Ishikawa (cell line): ENCODE results near the gene FAM124A.

Experiments used
- CEBPB ChIP-seq: IDR thresholded peaks from 2 replicates; pipeline ENCODE4 v1.6.1; 2012
- CREB1 ChIP-seq: IDR thresholded peaks from 2 replicates; pipeline ENCODE4 v1.6.1; 2012; ENCODE audit warnings: low read depth
- EGR1 ChIP-seq: IDR thresholded peaks from 2 replicates; pipeline ENCODE4 v1.6.1; 2012
- EP300 ChIP-seq: IDR thresholded peaks from 2 replicates; pipeline ENCODE4 v1.6.1; 2012; ENCODE audit warnings: borderline replicate concordance
- FOXM1 ChIP-seq: IDR thresholded peaks from 2 replicates; pipeline ENCODE4 v1.6.1; 2012; ENCODE audit warnings: low read depth, borderline replicate concordance
- NFIC ChIP-seq: IDR thresholded peaks from 2 replicates; pipeline ENCODE4 v1.6.1; 2012
- RAD21 ChIP-seq: IDR thresholded peaks from 2 replicates; pipeline ENCODE4 v1.6.1; 2012; ENCODE audit warnings: low read depth
- TAF1 ChIP-seq: IDR thresholded peaks from 2 replicates; pipeline ENCODE4 v1.6.1; 2012; ENCODE audit warnings: low read depth, mild to moderate bottlenecking
- TCF12 ChIP-seq: IDR thresholded peaks from 2 replicates; pipeline ENCODE4 v1.6.1; 2012; ENCODE audit warnings: low read depth
- TEAD4 ChIP-seq: IDR thresholded peaks from 2 replicates; pipeline ENCODE4 v1.6.1; 2012
- YY1 ChIP-seq: IDR thresholded peaks from 2 replicates; pipeline ENCODE4 v1.6.1; 2012; ENCODE audit warnings: low read depth
- ZBTB7A ChIP-seq: IDR thresholded peaks from 2 replicates; pipeline ENCODE4 v1.6.1; 2012; ENCODE audit warnings: low read depth
- TF ChIP-seq, protein P1 (sequence below): IDR thresholded peaks from 2 replicates; pipeline ENCODE4 v1.6.1; 2012
- TF ChIP-seq, protein P2 (sequence below): IDR thresholded peaks from 2 replicates; pipeline ENCODE4 v1.6.1; 2012
- TF ChIP-seq, protein P3 (sequence below): IDR thresholded peaks from 2 replicates; pipeline ENCODE4 v1.6.1; 2012; ENCODE audit warnings: low read depth, mild to moderate bottlenecking

FAM124A gene

DNA sequence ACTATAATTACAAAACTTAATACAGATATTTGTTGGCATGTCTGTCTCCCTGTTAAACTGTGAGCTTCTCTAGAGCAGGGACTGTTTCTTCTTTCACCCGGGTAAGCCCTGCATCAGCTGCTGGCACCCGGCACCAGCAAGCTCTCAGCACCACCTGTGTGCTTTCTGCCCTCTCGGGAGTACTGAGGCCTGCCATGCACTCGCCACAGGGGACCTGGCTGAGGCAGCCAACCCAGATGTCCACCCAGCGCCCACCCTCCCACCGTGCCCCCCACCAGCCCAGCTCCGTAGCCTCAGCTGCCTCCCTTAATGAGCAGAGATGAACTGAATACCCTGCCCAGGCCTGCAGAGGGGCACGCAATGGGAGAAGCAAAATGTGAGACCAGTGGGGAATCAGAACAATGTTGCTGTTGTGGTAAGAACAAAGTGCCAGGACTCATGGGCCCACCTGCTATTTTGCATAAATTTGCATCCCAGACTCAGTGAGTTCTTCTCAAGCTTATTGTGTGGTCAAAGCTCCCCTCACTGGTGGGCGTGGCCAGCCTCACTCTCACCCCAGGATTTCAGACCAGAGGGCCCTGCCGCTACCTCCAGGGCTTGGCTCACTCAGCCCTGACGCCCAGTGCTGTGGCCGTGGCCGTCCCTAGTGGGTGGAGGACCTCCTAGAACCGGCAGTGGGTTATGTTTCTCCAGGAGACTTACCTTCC lies 102.7 kb downstream of the FAM124A start:
- no peak for TF ChIP-seq TCF12
- TF ChIP-seq, protein P1, sequence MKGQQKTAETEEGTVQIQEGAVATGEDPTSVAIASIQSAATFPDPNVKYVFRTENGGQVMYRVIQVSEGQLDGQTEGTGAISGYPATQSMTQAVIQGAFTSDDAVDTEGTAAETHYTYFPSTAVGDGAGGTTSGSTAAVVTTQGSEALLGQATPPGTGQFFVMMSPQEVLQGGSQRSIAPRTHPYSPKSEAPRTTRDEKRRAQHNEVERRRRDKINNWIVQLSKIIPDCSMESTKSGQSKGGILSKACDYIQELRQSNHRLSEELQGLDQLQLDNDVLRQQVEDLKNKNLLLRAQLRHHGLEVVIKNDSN, result no peak
- TF ChIP-seq NFIC, result no peak
- TF ChIP-seq EGR1, result no peak
- TF ChIP-seq TAF1, result no peak
- TF ChIP-seq ZBTB7A, result no peak
- TF ChIP-seq, protein P2, sequence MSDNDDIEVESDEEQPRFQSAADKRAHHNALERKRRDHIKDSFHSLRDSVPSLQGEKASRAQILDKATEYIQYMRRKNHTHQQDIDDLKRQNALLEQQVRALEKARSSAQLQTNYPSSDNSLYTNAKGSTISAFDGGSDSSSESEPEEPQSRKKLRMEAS, result no peak
- no peak for TF ChIP-seq EP300

DNA sequence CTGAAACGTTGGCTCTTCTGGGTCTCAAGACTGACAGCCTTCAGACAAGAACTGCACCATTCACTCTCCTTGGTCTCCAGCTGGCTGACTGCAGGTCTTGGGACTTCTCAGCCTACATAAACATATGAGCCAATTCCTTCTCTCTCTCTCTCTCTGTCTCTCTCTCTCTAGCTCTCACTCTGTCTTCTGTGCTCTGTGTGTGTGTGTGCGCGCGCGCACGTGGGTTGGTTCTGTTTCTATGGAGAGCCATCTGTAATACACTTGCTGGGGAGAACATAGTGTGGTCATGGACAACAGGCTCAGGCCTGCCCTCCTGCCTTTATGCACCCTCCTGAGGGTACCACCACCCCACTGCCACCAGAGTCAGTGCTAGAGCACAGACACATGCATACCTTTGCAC lies 103.6 kb downstream of the FAM124A start:
- no peak for TF ChIP-seq TCF12
- TF ChIP-seq, protein P1, result no peak
- no peak for TF ChIP-seq EGR1
- TF ChIP-seq, protein P3, sequence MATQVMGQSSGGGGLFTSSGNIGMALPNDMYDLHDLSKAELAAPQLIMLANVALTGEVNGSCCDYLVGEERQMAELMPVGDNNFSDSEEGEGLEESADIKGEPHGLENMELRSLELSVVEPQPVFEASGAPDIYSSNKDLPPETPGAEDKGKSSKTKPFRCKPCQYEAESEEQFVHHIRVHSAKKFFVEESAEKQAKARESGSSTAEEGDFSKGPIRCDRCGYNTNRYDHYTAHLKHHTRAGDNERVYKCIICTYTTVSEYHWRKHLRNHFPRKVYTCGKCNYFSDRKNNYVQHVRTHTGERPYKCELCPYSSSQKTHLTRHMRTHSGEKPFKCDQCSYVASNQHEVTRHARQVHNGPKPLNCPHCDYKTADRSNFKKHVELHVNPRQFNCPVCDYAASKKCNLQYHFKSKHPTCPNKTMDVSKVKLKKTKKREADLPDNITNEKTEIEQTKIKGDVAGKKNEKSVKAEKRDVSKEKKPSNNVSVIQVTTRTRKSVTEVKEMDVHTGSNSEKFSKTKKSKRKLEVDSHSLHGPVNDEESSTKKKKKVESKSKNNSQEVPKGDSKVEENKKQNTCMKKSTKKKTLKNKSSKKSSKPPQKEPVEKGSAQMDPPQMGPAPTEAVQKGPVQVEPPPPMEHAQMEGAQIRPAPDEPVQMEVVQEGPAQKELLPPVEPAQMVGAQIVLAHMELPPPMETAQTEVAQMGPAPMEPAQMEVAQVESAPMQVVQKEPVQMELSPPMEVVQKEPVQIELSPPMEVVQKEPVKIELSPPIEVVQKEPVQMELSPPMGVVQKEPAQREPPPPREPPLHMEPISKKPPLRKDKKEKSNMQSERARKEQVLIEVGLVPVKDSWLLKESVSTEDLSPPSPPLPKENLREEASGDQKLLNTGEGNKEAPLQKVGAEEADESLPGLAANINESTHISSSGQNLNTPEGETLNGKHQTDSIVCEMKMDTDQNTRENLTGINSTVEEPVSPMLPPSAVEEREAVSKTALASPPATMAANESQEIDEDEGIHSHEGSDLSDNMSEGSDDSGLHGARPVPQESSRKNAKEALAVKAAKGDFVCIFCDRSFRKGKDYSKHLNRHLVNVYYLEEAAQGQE, result no peak
- no peak for TF ChIP-seq RAD21
- no peak for TF ChIP-seq TAF1
- TF ChIP-seq ZBTB7A, result no peak
- TF ChIP-seq, protein P2, result no peak
- no peak for TF ChIP-seq NFIC
- TF ChIP-seq YY1, result no peak
- no peak for TF ChIP-seq CREB1
- no peak for TF ChIP-seq EP300
- TF ChIP-seq CEBPB, result no peak
- no peak for TF ChIP-seq TEAD4
- TF ChIP-seq FOXM1, result no peak

DNA sequence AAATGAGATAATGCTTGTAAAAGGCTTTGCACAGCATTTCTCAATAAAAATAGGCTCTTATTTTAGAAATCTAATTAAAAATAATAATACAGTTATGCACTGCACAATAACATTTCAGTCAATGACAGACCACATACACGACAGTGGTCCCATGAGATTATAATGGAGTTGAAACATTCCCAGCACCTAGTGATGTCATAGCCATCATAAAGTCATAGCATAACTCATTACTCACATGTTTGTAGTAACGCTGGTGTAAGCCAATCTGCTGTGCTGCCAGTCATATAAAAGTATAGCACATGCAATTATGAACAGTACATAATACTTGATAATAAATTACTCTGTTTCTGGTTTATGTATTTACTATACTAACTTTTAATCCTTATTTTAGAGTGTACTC lies 104.6 kb downstream of the FAM124A start:
- no peak for TF ChIP-seq CEBPB
- TF ChIP-seq, protein P3, result no peak
- no peak for TF ChIP-seq TCF12
- TF ChIP-seq ZBTB7A, result no peak

DNA sequence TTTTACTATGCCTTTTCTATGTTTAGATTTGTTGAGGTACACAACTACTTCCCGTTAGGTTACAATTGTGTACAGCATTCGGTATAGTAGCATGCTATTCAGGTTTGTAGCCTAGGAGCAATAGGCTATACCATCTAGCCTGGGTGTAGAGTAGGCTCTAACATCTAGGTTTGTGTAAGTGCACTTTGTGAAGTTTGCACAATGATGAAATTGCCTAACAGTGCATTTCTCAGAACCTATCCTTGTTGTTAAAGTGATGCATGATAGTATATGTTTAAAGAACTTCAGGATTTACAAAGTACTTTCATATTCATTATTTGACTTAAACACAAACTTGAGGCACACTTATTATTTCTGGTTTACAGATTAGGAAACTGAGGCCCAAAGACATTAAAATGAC lies 105.8 kb downstream of the FAM124A start:
- TF ChIP-seq, protein P2, result no peak
- no peak for TF ChIP-seq NFIC
- TF ChIP-seq EGR1, result no peak
- TF ChIP-seq RAD21, result no peak
- no peak for TF ChIP-seq CEBPB
- TF ChIP-seq, protein P3, result no peak
- TF ChIP-seq ZBTB7A, result no peak
- TF ChIP-seq FOXM1, result no peak
- TF ChIP-seq TAF1, result no peak
- TF ChIP-seq TCF12, result no peak
- no peak for TF ChIP-seq EP300
- TF ChIP-seq YY1, result no peak
- TF ChIP-seq TEAD4, result no peak
